K562 (cell line): ENCODE results near the gene LSS. TPM values are rescaled to one million over a fixed set of nuclear protein-coding genes. Genes with fewer than 3 reads are reported as not detected.

Experiments used
- BRF2 ChIP-seq: IDR thresholded peaks from 3 replicates; pipeline ENCODE4 v1.6.1; 2011; ENCODE audit warnings: borderline replicate concordance, mild to moderate bottlenecking; ENCODE audit not compliant: insufficient read length, insufficient read depth
- CEBPZ ChIP-seq: fragments of 150-350 bp; IDR thresholded peaks from 2 replicates; pipeline ENCODE4 v1.6.1; 2014; ENCODE audit warnings: low read depth, mild to moderate bottlenecking, low read length, borderline replicate concordance
- FOXJ3 ChIP-seq: sonication (generic); formaldehyde crosslinking; IDR thresholded peaks from 2 replicates; pipeline ENCODE4 v1.4.0; 2020; ENCODE audit warnings: mild to moderate bottlenecking, missing genetic modification reagents
- FOXP4 ChIP-seq: sonication (generic); formaldehyde crosslinking; IDR thresholded peaks from 2 replicates; pipeline ENCODE4 v1.8.0; 2022; ENCODE audit warnings: mild to moderate bottlenecking, missing genetic modification reagents, borderline replicate concordance
- GABPB2 ChIP-seq: fragments of 250-450 bp; sonication (Bioruptor Pico); conservative IDR thresholded peaks from 2 replicates; pipeline ENCODE4 v1.5.1; 2021; ENCODE audit warnings: mild to moderate bottlenecking
- KDM4B ChIP-seq, 2 experiments: fragments of 450-650 bp in 1 of 2; sonication (generic) in 1 of 2; IDR thresholded peaks; 2 replicates each; pipeline ENCODE4 v1.6.1; 2016 to 2017; ENCODE audit warnings: borderline replicate concordance in 2 of 2, antibody characterized with exemption in 1 of 2, low read depth in 1 of 2, mild to moderate bottlenecking in 1 of 2
- KHSRP ChIP-seq: fragments of 450-650 bp; IDR thresholded peaks from 2 replicates; pipeline ENCODE4 v1.6.1; 2017
- PURB ChIP-seq: sonication (generic); formaldehyde crosslinking; IDR thresholded peaks from 2 replicates; pipeline ENCODE4 v1.9.0; 2021; ENCODE audit warnings: low read depth, mild to moderate bottlenecking, missing genetic modification reagents
- RBFOX2 ChIP-seq: fragments of 200-400 bp; formaldehyde crosslinking; IDR thresholded peaks from 2 replicates; pipeline ENCODE4 v1.6.1; 2017; ENCODE audit warnings: low read depth, mild to moderate bottlenecking, low read length, moderate library complexity
- STAG1 ChIP-seq: sonication (generic); formaldehyde crosslinking; IDR thresholded peaks from 2 replicates; pipeline ENCODE4 v1.5.0; 2020; ENCODE audit warnings: missing genetic modification reagents, borderline replicate concordance
- TFE3 ChIP-seq: fragments of 450-650 bp; formaldehyde crosslinking; IDR thresholded peaks from 2 replicates; pipeline ENCODE4 v1.4.0; 2020; ENCODE audit warnings: mild to moderate bottlenecking, mixed read lengths
- ZNF124 ChIP-seq: sonication (generic); formaldehyde crosslinking; IDR thresholded peaks from 2 replicates; pipeline ENCODE4 v1.8.1; 2022; ENCODE audit warnings: missing genetic modification reagents
- ZNF354B ChIP-seq: fragments of 250-450 bp; sonication (Bioruptor Pico); IDR thresholded peaks from 2 replicates; pipeline ENCODE4 v1.4.0; 2020
- polyA plus RNA-seq, 8 experiments: library from polyadenylated mRNA; depleted of rRNA in 4 of 8; stranded (reverse) in 5 of 8; unstranded in 3 of 8; fragments of >200 nt; fragmentation: Nextera tagmentation in 2 of 8; fragmentation: Illumina TruSeq in 1 of 8; extraction: Ambion mirVana in 2 of 8; extraction: Trizol in 1 of 8; gene quantifications; 2 replicates each; pipeline versions ENCODE4 v1.2.1 to v1.2.3, GENCODE V29; 2011 to 2014; ENCODE audit warnings: inconsistent platforms in 1 of 8, missing spikeins in 1 of 8
- total RNA-seq, 7 experiments: library from RNA; depleted of rRNA in 6 of 7; stranded (reverse); fragments of >200 nt in 6 of 7; fragmentation: Illumina TruSeq in 2 of 7; extraction: Trizol in 2 of 7; gene quantifications; 2 replicates each; pipeline versions ENCODE4 v1.2.1 to v1.2.3, GENCODE V29; 2011 to 2021; ENCODE audit warnings: low replicate concordance in 1 of 7

The LSS gene
- total and polyA plus RNA-seq, 9 of the 15 experiments (the other 6 are each of a cell fraction or from before 2014, with no cell fraction given), result 2.2 to 89.5 (median 37.4) TPM

- TF ChIP-seq CEBPZ (peak; percentile 96), GABPB2 (no peak), BRF2 (no peak), KHSRP (no peak), ZNF354B (CRISPR knock-in tag) (no peak), KDM4B (IDR thresholded peaks at IDR 0.05; ENCODE audit: borderline replicate concordance in 2 of 2, low read depth in 1 of 2) (no peak), STAG1 (no peak), FOXP4 (CRISPR knock-in tag) (0 out of 2 replicates have a peak, but pooled peaks have one; percentile 64), TFE3 (CRISPR knock-in tag) (no peak), FOXJ3 (CRISPR knock-in tag) (no peak), ZNF124 (no peak), PURB (no peak), RBFOX2 (0 out of 2 replicates have a peak, but pooled peaks have one; percentile 46)
Observed at GRCh38 chr21:46184625-46185555, 43.7 kb downstream of the LSS start (continued).
